IMR-90 (cell line): Measurements from ENCODE around the gene MRPL32. TPM values are rescaled to one million over a fixed set of nuclear protein-coding genes. Genes with fewer than 3 reads are reported as not detected.

Source experiments
- ATAC-seq: fragments of 200-7000 bp; cut with Tn5 transposase; 2 replicates; pipeline ENCODE4 v1.9.1; 2020; ENCODE audit warnings: low read depth, mild to moderate bottlenecking, moderate library complexity
- BruUV-seq: library from RNA; stranded (reverse); fragments of 400-500 nt; replicated peaks from 2 replicates; lab custom pipeline; 2021; lab: Mats Ljungman, UMichigan
- CTCF ChIA-PET: fragments of 300-600 bp; formaldehyde crosslinking; extraction: SDS; loops from one replicate; lab custom pipeline; 2021; ENCODE audit warnings: antibody characterized with exemption; lab: Yijun Ruan, JAX
- POLR2A ChIA-PET: fragments of 300-600 bp; sonication (Branson Sonifier 250); formaldehyde crosslinking; loops from one replicate; lab custom pipeline; 2022; ENCODE audit warnings: antibody characterized with exemption; ENCODE audit not compliant: unreplicated experiment; lab: Charles Lee
- DNase-seq: peaks from one replicate; pipeline ENCODE4 v3.0.0; 2013
- H2AFZ ChIP-seq: replicated peaks from 2 replicates; pipeline ENCODE3; 2013; ENCODE audit warnings: low read length, mild to moderate bottlenecking; ENCODE audit not compliant: poor library complexity
- H2AK5ac ChIP-seq: 2 replicates; pipeline ENCODE4 v1.6.1; 2013; ENCODE audit warnings: low read depth, low read length, inconsistent platforms
- H2AK9ac ChIP-seq: replicated peaks from 2 replicates; pipeline ENCODE3; 2013; ENCODE audit warnings: mild to moderate bottlenecking, low read depth, low read length, moderate library complexity; ENCODE audit not compliant: poor library complexity
- H2BK120ac ChIP-seq: 2 replicates; pipeline ENCODE4 v1.6.1; 2013; ENCODE audit warnings: low read depth, low read length, inconsistent platforms
- H2BK15ac ChIP-seq: 3 replicates; pipeline ENCODE4 v1.6.1; 2013; ENCODE audit warnings: low read depth, low read length, inconsistent platforms
- H2BK20ac ChIP-seq: 2 replicates; pipeline ENCODE4 v1.6.1; 2013; ENCODE audit warnings: low read depth, mild to moderate bottlenecking, inconsistent platforms, low read length, moderate library complexity
- H2BK5ac ChIP-seq: 2 replicates; pipeline ENCODE4 v1.6.1; 2013; ENCODE audit warnings: mild to moderate bottlenecking, low read depth, low read length, inconsistent platforms; ENCODE audit not compliant: poor library complexity, severe bottlenecking
- H3K14ac ChIP-seq: replicated peaks from 2 replicates; pipeline ENCODE4 v1.6.1; 2013; ENCODE audit warnings: low read depth, low read length, inconsistent platforms
- H3K18ac ChIP-seq: 2 replicates; pipeline ENCODE4 v1.6.1; 2013; ENCODE audit warnings: low read depth, low read length, control low read depth
- H3K23ac ChIP-seq: 2 replicates; pipeline ENCODE4 v1.6.1; 2013; ENCODE audit warnings: low read depth, low read length, inconsistent platforms
- H3K27ac ChIP-seq: 2 replicates; pipeline ENCODE4 v1.5.1; 2013; ENCODE audit warnings: mild to moderate bottlenecking, control low read depth, low read length; ENCODE audit not compliant: insufficient read depth
- H3K27me3 ChIP-seq: 2 replicates; pipeline ENCODE4 v1.6.1; 2013; ENCODE audit warnings: low read length; ENCODE audit not compliant: control insufficient read depth, insufficient read depth
- H3K36me3 ChIP-seq: 2 replicates; pipeline ENCODE4 v1.6.1; 2013; ENCODE audit warnings: low read length, mixed read lengths; ENCODE audit not compliant: control insufficient read depth, insufficient read depth
- H3K4ac ChIP-seq: 2 replicates; pipeline ENCODE4 v1.6.1; 2013; ENCODE audit warnings: low read depth, low read length, inconsistent platforms
- H3K4me1 ChIP-seq: 2 replicates; pipeline ENCODE4 v1.6.1; 2013; ENCODE audit warnings: low read length, mixed read lengths; ENCODE audit not compliant: control insufficient read depth, insufficient read depth
- H3K4me2 ChIP-seq: 2 replicates; pipeline ENCODE4 v1.6.1; 2013; ENCODE audit warnings: low read depth, mild to moderate bottlenecking, control low read depth, low read length, moderate library complexity
- H3K4me3 ChIP-seq: 2 replicates; pipeline ENCODE4 v1.5.1; 2013; ENCODE audit warnings: low read depth, mild to moderate bottlenecking, control low read depth, low read length, moderate library complexity; ENCODE audit not compliant: insufficient read depth
- H3K56ac ChIP-seq: 2 replicates; pipeline ENCODE4 v1.6.1; 2013; ENCODE audit warnings: low read length, inconsistent platforms; ENCODE audit not compliant: insufficient read depth; ENCODE audit errors: extremely low read depth
- H3K79me1 ChIP-seq, 2 experiments: 2 replicates each; pipeline ENCODE4 v1.6.1; 2013; ENCODE audit warnings: low read length in 2 of 2, inconsistent platforms in 1 of 2, low read depth in 1 of 2
- H3K9ac ChIP-seq: 2 replicates; pipeline ENCODE4 v1.6.1; 2013; ENCODE audit warnings: low read depth, low read length, control low read depth
- H3K9me1 ChIP-seq: 2 replicates; pipeline ENCODE4 v1.6.1; 2013; ENCODE audit warnings: low read length, inconsistent platforms; ENCODE audit not compliant: insufficient read depth
- H3K9me3 ChIP-seq: 2 replicates; pipeline ENCODE4 v1.6.1; 2013; ENCODE audit warnings: low read length; ENCODE audit not compliant: control insufficient read depth, insufficient read depth
- H4K20me1 ChIP-seq: 2 replicates; pipeline ENCODE4 v1.6.1; 2013; ENCODE audit warnings: low read length, inconsistent platforms; ENCODE audit not compliant: insufficient read depth
- H4K5ac ChIP-seq: 2 replicates; pipeline ENCODE4 v1.6.1; 2013; ENCODE audit warnings: mild to moderate bottlenecking, low read depth, low read length, control low read depth
- H4K8ac ChIP-seq, 2 experiments: 2 replicates each; pipeline ENCODE4 v1.6.1; 2013; ENCODE audit warnings: low read depth in 2 of 2, low read length in 2 of 2, control low read depth in 1 of 2, inconsistent platforms in 1 of 2
- H4K91ac ChIP-seq: 2 replicates; pipeline ENCODE4 v1.6.1; 2013; ENCODE audit warnings: low read depth, low read length, inconsistent platforms; ENCODE audit not compliant: insufficient read depth
- CEBPB ChIP-seq: IDR thresholded peaks from 2 replicates; pipeline ENCODE4 v1.6.1; 2012; ENCODE audit warnings: low read depth, low read length, improper control_type of control experiment
- CHD1 ChIP-seq: IDR thresholded peaks from 2 replicates; pipeline ENCODE4 v1.6.1; 2012; ENCODE audit warnings: low read depth, low read length, improper control_type of control experiment
- ELK1 ChIP-seq: fragments of 150-350 bp; IDR thresholded peaks from 2 replicates; pipeline ENCODE4 v1.6.1; 2016; ENCODE audit warnings: low read depth, mild to moderate bottlenecking, low read length, moderate library complexity, borderline replicate concordance
- FOS ChIP-seq: fragments of 150-350 bp; IDR thresholded peaks from 2 replicates; pipeline ENCODE4 v1.6.1; 2016; ENCODE audit warnings: low read depth, low read length
- MAFK ChIP-seq: IDR thresholded peaks from 2 replicates; pipeline ENCODE4 v1.6.1; 2012; ENCODE audit warnings: low read depth, low read length, improper control_type of control experiment
- MAZ ChIP-seq: IDR thresholded peaks from 2 replicates; pipeline ENCODE4 v1.6.1; 2012; ENCODE audit warnings: low read depth, mild to moderate bottlenecking, low read length, improper control_type of control experiment, moderate library complexity, borderline replicate concordance
- MXI1 ChIP-seq: IDR thresholded peaks from 2 replicates; pipeline ENCODE4 v1.6.1; 2012; ENCODE audit warnings: low read depth, mild to moderate bottlenecking, low read length, moderate library complexity, borderline replicate concordance
- NFE2L2 ChIP-seq: fragments of 150-350 bp; IDR thresholded peaks from 2 replicates; pipeline ENCODE4 v1.6.1; 2016; ENCODE audit warnings: low read depth, mild to moderate bottlenecking, low read length
- POLR2A ChIP-seq: IDR thresholded peaks from 2 replicates; pipeline ENCODE4 v1.6.1; 2012; ENCODE audit warnings: mild to moderate bottlenecking, low read depth, low read length
- RAD21 ChIP-seq: IDR thresholded peaks from 2 replicates; pipeline ENCODE4 v1.6.1; 2012; ENCODE audit warnings: low read length, improper control_type of control experiment
- RCOR1 ChIP-seq: IDR thresholded peaks from 2 replicates; pipeline ENCODE4 v1.6.1; 2012; ENCODE audit warnings: mild to moderate bottlenecking, low read length, improper control_type of control experiment; ENCODE audit not compliant: insufficient replicate concordance
- RFX5 ChIP-seq: IDR thresholded peaks from 2 replicates; pipeline ENCODE4 v1.8.0; 2012; ENCODE audit warnings: low read depth, mild to moderate bottlenecking, low read length, moderate library complexity
- SMC3 ChIP-seq: fragments of 150-350 bp; IDR thresholded peaks from 2 replicates; pipeline ENCODE4 v1.6.1; 2016; ENCODE audit warnings: low read depth, mild to moderate bottlenecking, antibody characterized with exemption, low read length, moderate library complexity
- WGBS, 2 experiments: methylation state at CpG; one replicate each; pipeline versions ENCODE4 v1.1.5 to v1.1.7; 2013; ENCODE audit warnings: missing lambda C conversion rate in 2 of 2; ENCODE audit not compliant: insufficient read length in 1 of 2; ENCODE audit errors: extremely low coverage in 2 of 2; 5-methylcytosine and 5-hydroxymethylcytosine counted together
- dilution Hi-C: fragments of 300-500 bp; cut with HindIII; formaldehyde crosslinking; loops from one replicate; pipeline ENCODE4 v1.14.3; 2018; ENCODE audit warnings: low sequenced_read_pairs; ENCODE audit not compliant: unreplicated experiment
- in situ Hi-C: fragments of 300-500 bp; cut with MboI; formaldehyde crosslinking; loops from 3 replicates; pipeline ENCODE4 v1.14.3; 2019; ENCODE audit warnings: low sequenced_read_pairs, inconsistent platforms, mixed read lengths
- intact Hi-C: fragments of 100-400 bp; cut with micrococcal nuclease; formaldehyde crosslinking; loops from 2 replicates; pipeline ENCODE4 v1.10.0; 2022
- polyA plus RNA-seq, 3 experiments: library from polyadenylated mRNA; depleted of rRNA; stranded (reverse); fragments of >200 nt; gene quantifications; 2 replicates each; pipeline ENCODE4 v1.2.3, GENCODE V29; 2012; ENCODE audit warnings: low replicate concordance in 1 of 3
- total RNA-seq: library from RNA; depleted of rRNA; stranded (reverse); fragments of >200 nt; gene quantifications from 2 replicates; pipeline ENCODE4 v1.2.3, GENCODE V29; 2012

The MRPL32 gene
- total and polyA plus RNA-seq, 2 of the 4 experiments (the other 2 are of a cell fraction): 42.3 to 75.3 TPM

DNA sequence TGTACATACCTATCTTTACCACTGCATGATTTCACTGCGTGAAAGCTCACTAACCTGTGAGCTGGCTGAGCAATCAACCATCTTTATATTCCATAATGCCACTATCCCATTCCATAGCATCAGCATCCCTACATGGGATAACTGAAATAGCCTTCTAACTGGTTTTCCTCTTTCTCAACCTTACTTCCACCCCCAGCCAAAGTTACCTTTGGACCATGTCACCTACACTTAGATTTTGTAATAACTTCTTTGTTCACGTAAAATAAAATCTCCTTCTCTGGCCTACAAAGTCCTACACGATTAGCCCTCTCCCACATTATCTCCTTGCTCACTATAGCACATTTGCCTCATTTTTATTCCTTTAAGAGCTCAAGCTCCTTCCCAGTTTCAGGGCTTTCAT, 2.7 kb upstream of the MRPL32 start:
- no peak overlapping the region for H3K14ac ChIP-seq
- ChIA-PET CTCF (interaction anchor here (1.9 kb wide), 1 partner anchor 14 kb away, joined by 4 read pairs; no protein-coding TSS in a partner anchor), POLR2A (no interaction called here)
- H2BK20ac ChIP-seq: no peak overlapping the region
- peaks cover 13% of the 10 kb centered on the region for H3K36me3 ChIP-seq
- ATAC-seq (no peak), DNase-seq (no peak)
- no peak overlapping the region for H3K18ac ChIP-seq
- intact Hi-C loops: no loop called here
- no peak overlapping the region for H3K23ac ChIP-seq
- H4K5ac ChIP-seq: no peak overlapping the region
- H2AK5ac ChIP-seq: no peak overlapping the region
- WGBS, 2 experiments: 0% methylated on average over 1 of the region's 3 CpGs; no CpG with 5 or more reads in 1 of the 2 experiments
- no peak overlapping the region for H3K56ac ChIP-seq
- TF ChIP-seq MAFK: no peak
- TF ChIP-seq RCOR1: no peak
- no peak for TF ChIP-seq ELK1
- no peak for TF ChIP-seq CHD1
- no peak for TF ChIP-seq NFE2L2
- TF ChIP-seq RFX5: no peak
- no peak for TF ChIP-seq MXI1
- no peak for TF ChIP-seq SMC3
- no peak for TF ChIP-seq MAZ
- no peak for TF ChIP-seq POLR2A
- TF ChIP-seq CEBPB: no peak
- TF ChIP-seq FOS: no peak
- TF ChIP-seq RAD21: no peak
- no peaks in the 10 kb centered on the region for H3K27me3 ChIP-seq
- peaks cover 13 to 67% of the 10 kb centered on the region in 2 experiments; a peak in 3 of 4 replicates for H3K79me1 ChIP-seq
- in situ Hi-C loops: loop anchor here (25.0 kb wide), 1 partner anchor 908 kb away; no protein-coding TSS in a partner anchor
- H3K4me2 ChIP-seq: no peak overlapping the region
- no peak overlapping the region for H4K91ac ChIP-seq
- H3K4me3 ChIP-seq: no peak overlapping the region
- peaks cover 35% of the 10 kb centered on the region for H4K20me1 ChIP-seq
- no peak overlapping the region for H2BK5ac ChIP-seq
- no peak overlapping the region for H2BK15ac ChIP-seq
- dilution Hi-C loops: loop anchor here (25.0 kb wide), 1 partner anchor 308 kb away; no protein-coding TSS in a partner anchor
- H3K4me1 ChIP-seq: peaks cover 4% of the 10 kb centered on the region
- H3K27ac ChIP-seq: no peak overlapping the region
- BruUV-seq: TSS peak; percentile 19
- no peak overlapping the region for H3K4ac ChIP-seq
- H2BK120ac ChIP-seq: no peak overlapping the region
- no peak overlapping the region for H2AK9ac ChIP-seq
- H3K9me3 ChIP-seq: no peaks in the 10 kb centered on the region
- no peak overlapping the region for H2AFZ ChIP-seq
- H4K8ac ChIP-seq: no peak overlapping the region
- H3K9me1 ChIP-seq: peaks cover 4% of the 10 kb centered on the region; the same call in 1 of the 2 replicates
- no peak overlapping the region for H3K9ac ChIP-seq
